Panc1 (cell line): ENCODE results near the gene PPFIA4. TPM values are rescaled to one million over a fixed set of nuclear protein-coding genes. Genes with fewer than 3 reads are reported as not detected.

Experiments
- ATAC-seq: fragments of 200-7000 bp; cut with Tn5 transposase; 2 replicates; pipeline ENCODE4 v1.9.1; 2020; ENCODE audit warnings: mild to moderate bottlenecking, moderate library complexity
- BruUV-seq: library from RNA; stranded (reverse); fragments of 400-500 nt; replicated peaks from 2 replicates; lab custom pipeline; 2021; lab: Mats Ljungman, UMichigan
- CTCF ChIA-PET: fragments of 300-600 bp; sonication (Branson Sonifier 250); formaldehyde crosslinking; loops from one replicate; lab custom pipeline; 2022; ENCODE audit warnings: antibody characterized with exemption; lab: Charles Lee
- POLR2A ChIA-PET: fragments of 300-600 bp; sonication (Branson Sonifier 250); formaldehyde crosslinking; loops from one replicate; lab custom pipeline; 2022; ENCODE audit warnings: antibody characterized with exemption; lab: Charles Lee
- DNase-seq: peaks from one replicate; pipeline ENCODE4 v3.0.0-alpha.2; 2010; ENCODE audit warnings: low read depth, low spot score
- H3K27ac ChIP-seq: 2 replicates; pipeline ENCODE4 v1.5.1; 2011; ENCODE audit warnings: mild to moderate bottlenecking, low read length, inconsistent platforms
- H3K27me3 ChIP-seq: fragments of 200-500 bp; sonication (Bioruptor generic); 2 replicates; pipeline ENCODE4 v1.6.0; 2014; ENCODE audit warnings: low read length, inconsistent platforms; ENCODE audit not compliant: control insufficient read depth, insufficient read depth
- H3K36me3 ChIP-seq: fragments of 200-500 bp; sonication (Bioruptor generic); 2 replicates; pipeline ENCODE4 v1.5.1; 2014; ENCODE audit warnings: inconsistent platforms, mild to moderate bottlenecking, low read length, moderate library complexity; ENCODE audit not compliant: control insufficient read depth, insufficient read depth
- H3K4me1 ChIP-seq: 2 replicates; pipeline ENCODE4 v1.5.1; 2011; ENCODE audit warnings: inconsistent platforms, mild to moderate bottlenecking, low read length, moderate library complexity; ENCODE audit not compliant: control insufficient read depth, insufficient read depth
- H3K4me3 ChIP-seq, 2 experiments: 2 replicates each; pipeline ENCODE4 v1.5.1; 2011 to 2012; ENCODE audit warnings: low read depth in 2 of 2, low read length in 2 of 2, mild to moderate bottlenecking in 2 of 2, inconsistent platforms in 1 of 2, moderate library complexity in 1 of 2
- H3K9me3 ChIP-seq: fragments of 200-500 bp; sonication (Bioruptor generic); 2 replicates; pipeline ENCODE4 v1.5.1; 2014; ENCODE audit warnings: low read depth, mild to moderate bottlenecking, inconsistent platforms, low read length, moderate library complexity; ENCODE audit not compliant: control insufficient read depth, insufficient read depth
- POLR2AphosphoS5 ChIP-seq: IDR thresholded peaks from 2 replicates; pipeline ENCODE4 v1.6.1; 2012; ENCODE audit warnings: mild to moderate bottlenecking, low read depth, low read length, moderate library complexity
- SIN3A ChIP-seq: IDR thresholded peaks from 2 replicates; pipeline ENCODE4 v1.6.1; 2012; ENCODE audit warnings: low read depth, mild to moderate bottlenecking, low read length, moderate library complexity, borderline replicate concordance; ENCODE audit not compliant: insufficient read depth
- TCF7L2 ChIP-seq: IDR thresholded peaks from 2 replicates; pipeline ENCODE4 v1.6.1; 2011; ENCODE audit warnings: mild to moderate bottlenecking, low read depth, low read length, inconsistent platforms
- in situ Hi-C: cut with HindIII; loops from 2 replicates; pipeline ENCODE4 v1.10.0; 2016; ENCODE audit warnings: low sequenced_read_pairs, low pct_unique_long_range_greater_than_20kb
- intact Hi-C: fragments of 100-400 bp; cut with micrococcal nuclease; formaldehyde crosslinking; loops from one replicate; pipeline ENCODE4 v1.10.0; 2022; ENCODE audit not compliant: unreplicated experiment
- total RNA-seq: library from RNA; stranded (reverse); gene quantifications from one replicate; pipeline ENCODE4 v1.2.1, GENCODE V29; 2021; ENCODE audit not compliant: unreplicated experiment
- TF ChIP-seq, protein P1 (sequence below): fragments of 450-650 bp; IDR thresholded peaks from 2 replicates; pipeline ENCODE4 v1.5.1; 2017; ENCODE audit warnings: mild to moderate bottlenecking
- TF ChIP-seq, protein P2 (sequence below), 2 experiments: IDR thresholded peaks; 2 replicates each; pipeline ENCODE4 v1.6.1; 2011 to 2012; ENCODE audit warnings: low read depth in 2 of 2, control low read depth in 1 of 2, low read length in 1 of 2, mild to moderate bottlenecking in 1 of 2, moderate library complexity in 1 of 2; ENCODE audit not compliant: insufficient read depth in 1 of 2

The PPFIA4 gene
- total RNA-seq, 1 experiment from 2014 or later, result 1.9 TPM

DNA sequence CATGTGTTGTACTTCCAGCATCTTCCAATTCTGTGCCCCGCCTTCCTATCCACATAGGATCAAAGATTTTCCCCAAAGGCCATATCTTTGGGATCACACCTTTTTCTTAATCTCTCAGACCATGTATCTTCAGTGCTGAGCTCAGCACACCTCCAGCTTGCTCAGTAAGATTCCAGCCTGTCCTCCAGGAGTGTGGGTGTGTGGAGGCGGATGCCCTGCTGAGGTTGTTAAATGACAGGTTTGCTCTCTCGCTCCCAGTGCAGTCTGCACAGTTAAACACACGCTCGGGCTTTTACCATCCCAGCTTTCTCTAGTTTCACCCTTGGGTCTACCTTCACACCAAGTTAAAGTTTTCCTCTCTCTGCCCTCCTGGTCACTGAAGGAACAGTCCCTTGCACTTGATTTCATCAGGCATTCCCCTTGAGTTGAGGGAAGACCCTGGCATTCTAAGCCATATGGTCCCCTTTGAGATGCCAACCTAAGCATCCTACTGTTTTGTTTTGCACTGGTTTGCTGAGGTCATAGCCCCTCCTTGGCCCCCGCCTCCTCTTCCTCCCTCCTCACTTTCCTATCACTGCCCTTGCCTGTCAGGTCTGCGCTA lies 45.8 kb downstream of the PPFIA4 start:
- ChIA-PET POLR2A (no interaction called here), CTCF (interaction anchor here (0.9 kb wide), 1 partner anchor 32 kb away, joined by 4 read pairs; no protein-coding TSS in a partner anchor)
- no peak for ATAC-seq
- TF ChIP-seq TCF7L2, result no peak
- TF ChIP-seq, protein P1, sequence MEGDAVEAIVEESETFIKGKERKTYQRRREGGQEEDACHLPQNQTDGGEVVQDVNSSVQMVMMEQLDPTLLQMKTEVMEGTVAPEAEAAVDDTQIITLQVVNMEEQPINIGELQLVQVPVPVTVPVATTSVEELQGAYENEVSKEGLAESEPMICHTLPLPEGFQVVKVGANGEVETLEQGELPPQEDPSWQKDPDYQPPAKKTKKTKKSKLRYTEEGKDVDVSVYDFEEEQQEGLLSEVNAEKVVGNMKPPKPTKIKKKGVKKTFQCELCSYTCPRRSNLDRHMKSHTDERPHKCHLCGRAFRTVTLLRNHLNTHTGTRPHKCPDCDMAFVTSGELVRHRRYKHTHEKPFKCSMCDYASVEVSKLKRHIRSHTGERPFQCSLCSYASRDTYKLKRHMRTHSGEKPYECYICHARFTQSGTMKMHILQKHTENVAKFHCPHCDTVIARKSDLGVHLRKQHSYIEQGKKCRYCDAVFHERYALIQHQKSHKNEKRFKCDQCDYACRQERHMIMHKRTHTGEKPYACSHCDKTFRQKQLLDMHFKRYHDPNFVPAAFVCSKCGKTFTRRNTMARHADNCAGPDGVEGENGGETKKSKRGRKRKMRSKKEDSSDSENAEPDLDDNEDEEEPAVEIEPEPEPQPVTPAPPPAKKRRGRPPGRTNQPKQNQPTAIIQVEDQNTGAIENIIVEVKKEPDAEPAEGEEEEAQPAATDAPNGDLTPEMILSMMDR, result no peak
- TF ChIP-seq, protein P2, sequence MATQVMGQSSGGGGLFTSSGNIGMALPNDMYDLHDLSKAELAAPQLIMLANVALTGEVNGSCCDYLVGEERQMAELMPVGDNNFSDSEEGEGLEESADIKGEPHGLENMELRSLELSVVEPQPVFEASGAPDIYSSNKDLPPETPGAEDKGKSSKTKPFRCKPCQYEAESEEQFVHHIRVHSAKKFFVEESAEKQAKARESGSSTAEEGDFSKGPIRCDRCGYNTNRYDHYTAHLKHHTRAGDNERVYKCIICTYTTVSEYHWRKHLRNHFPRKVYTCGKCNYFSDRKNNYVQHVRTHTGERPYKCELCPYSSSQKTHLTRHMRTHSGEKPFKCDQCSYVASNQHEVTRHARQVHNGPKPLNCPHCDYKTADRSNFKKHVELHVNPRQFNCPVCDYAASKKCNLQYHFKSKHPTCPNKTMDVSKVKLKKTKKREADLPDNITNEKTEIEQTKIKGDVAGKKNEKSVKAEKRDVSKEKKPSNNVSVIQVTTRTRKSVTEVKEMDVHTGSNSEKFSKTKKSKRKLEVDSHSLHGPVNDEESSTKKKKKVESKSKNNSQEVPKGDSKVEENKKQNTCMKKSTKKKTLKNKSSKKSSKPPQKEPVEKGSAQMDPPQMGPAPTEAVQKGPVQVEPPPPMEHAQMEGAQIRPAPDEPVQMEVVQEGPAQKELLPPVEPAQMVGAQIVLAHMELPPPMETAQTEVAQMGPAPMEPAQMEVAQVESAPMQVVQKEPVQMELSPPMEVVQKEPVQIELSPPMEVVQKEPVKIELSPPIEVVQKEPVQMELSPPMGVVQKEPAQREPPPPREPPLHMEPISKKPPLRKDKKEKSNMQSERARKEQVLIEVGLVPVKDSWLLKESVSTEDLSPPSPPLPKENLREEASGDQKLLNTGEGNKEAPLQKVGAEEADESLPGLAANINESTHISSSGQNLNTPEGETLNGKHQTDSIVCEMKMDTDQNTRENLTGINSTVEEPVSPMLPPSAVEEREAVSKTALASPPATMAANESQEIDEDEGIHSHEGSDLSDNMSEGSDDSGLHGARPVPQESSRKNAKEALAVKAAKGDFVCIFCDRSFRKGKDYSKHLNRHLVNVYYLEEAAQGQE (IDR thresholded peaks at IDR 0.05; ENCODE audit: insufficient read depth in 1 of 2, low read depth in 2 of 2, low read length in 1 of 2), result no peak
- no TSS peak for BruUV-seq
- Histone ChIP-seq H3K27me3 (no peaks in the 10 kb centered on the region), H3K4me3 (0 out of 4 replicates have a peak overlapping the region, but pooled peaks of 1 of the 2 experiments have one; percentile 8), H3K27ac (no peak overlapping the region), H3K4me1 (no peaks in the 10 kb centered on the region), H3K9me3 (no peaks in the 10 kb centered on the region), H3K36me3 (no peaks in the 10 kb centered on the region)
- intact Hi-C loops (no loop called here), in situ Hi-C loops (no loop called here)
- DNase-seq, result no peak

DNA sequence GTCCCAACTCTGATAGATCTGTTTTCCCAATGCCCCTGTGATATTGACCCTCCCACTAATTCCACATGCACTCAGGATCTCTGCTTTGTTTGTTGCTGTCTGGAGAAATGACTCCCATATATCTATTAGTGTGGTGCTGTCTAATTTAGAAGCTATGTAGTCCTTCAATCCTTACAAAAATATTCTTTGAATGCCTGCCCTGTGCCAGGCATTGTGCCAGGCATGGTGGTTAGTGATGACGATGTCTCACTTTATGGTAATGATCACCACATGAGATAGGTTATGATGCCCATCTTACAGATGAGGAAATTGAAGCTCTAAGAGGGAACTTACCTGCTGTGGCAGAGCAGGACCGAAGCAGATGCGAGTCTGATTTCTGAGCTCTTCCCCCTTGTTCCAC lies 46.6 kb downstream of the PPFIA4 start:
- no peaks in the 10 kb centered on the region for H3K4me1 ChIP-seq
- no peak overlapping the region for H3K4me3 ChIP-seq
- H3K9me3 ChIP-seq, result no peaks in the 10 kb centered on the region
- ChIA-PET POLR2A (no interaction called here), CTCF (interaction anchor here (0.6 kb wide), 1 partner anchor 265 kb away, joined by 7 read pairs; no protein-coding TSS in a partner anchor)
- ATAC-seq (no peak), DNase-seq (no peak)
- in situ Hi-C loops, result no loop called here
- no peaks in the 10 kb centered on the region for H3K36me3 ChIP-seq
- no peaks in the 10 kb centered on the region for H3K27me3 ChIP-seq
- no peak overlapping the region for H3K27ac ChIP-seq
- BruUV-seq, result no TSS peak
- no peak for TF ChIP-seq SIN3A
- TF ChIP-seq TCF7L2, result no peak
- TF ChIP-seq POLR2AphosphoS5, result no peak
- TF ChIP-seq, protein P2 (IDR thresholded peaks at IDR 0.05; ENCODE audit: insufficient read depth in 1 of 2, low read depth in 2 of 2, low read length in 1 of 2), result no peak
- TF ChIP-seq, protein P1, result no peak
- intact Hi-C loops, result no loop called here
